ENCODE data around the gene E2F6. TPM values are rescaled to one million over a fixed set of nuclear protein-coding genes. Genes with fewer than 3 reads are reported as not detected.

The E2F6 gene
- total and polyA plus RNA-seq, 2 donors (not counting 3 experiments of a cell fraction or from before 2014, with no cell fraction given): 7.9 to 15.7 TPM

GRCh38 chr2:11477994-11478393, 12.0 kb upstream of the E2F6 start:
- Histone ChIP-seq H4K20me1 (replicated peaks; ENCODE audit: control insufficient read depth, extremely low read depth, insufficient read depth, low read length) (no peaks in the 10 kb centered on the region), H3K27ac (ENCODE audit: insufficient read depth, low read depth, low read length) (no peak overlapping the region), H3K79me2 (ENCODE audit: control insufficient read depth, insufficient read depth, low read length) (no peaks in the 10 kb centered on the region), H3K4me2 (ENCODE audit: insufficient read depth, low read length) (no peak overlapping the region), H3K36me3 (ENCODE audit: control insufficient read depth in 2 of 2, extremely low read depth in 1 of 2, insufficient read depth in 2 of 2, low read length in 2 of 2) (no peaks in the 10 kb centered on the region), H3K4me3 (replicated peaks in 1 of 3; ENCODE audit: insufficient read depth in 1 of 3, low read depth in 1 of 3, low read length in 3 of 3) (no peak overlapping the region), H3K27me3 (ENCODE audit: control insufficient read depth in 2 of 2, insufficient read depth in 2 of 2, low read length in 2 of 2) (peaks cover 25 to 41% of the 10 kb centered on the region in 2 experiments), H3K9me1 (replicated peaks; ENCODE audit: control insufficient read depth, extremely low read depth, insufficient read depth, low read length) (no peaks in the 10 kb centered on the region), H3K4me1 (ENCODE audit: control insufficient read depth, extremely low read depth, insufficient read depth, low read length) (no peaks in the 10 kb centered on the region), H3K9ac (replicated peaks; ENCODE audit: extremely low read depth, insufficient read depth, low read length) (no peak overlapping the region), H3K9me3 (replicated peaks; ENCODE audit: control insufficient read depth, insufficient read depth, low read length) (no peaks in the 10 kb centered on the region), H2AFZ (ENCODE audit: low read depth, low read length) (no peak overlapping the region)
- FAIRE-seq (peak; percentile 67), DNase-seq (ENCODE audit: low read depth, low spot score) (peak; percentile 69)
- POLR2A ChIA-PET: no interaction called here
- intact Hi-C loops (cut with micrococcal nuclease): loop anchor here (1.0 kb wide), 4 partner anchors 106 to 301 kb away; no protein-coding TSS in a partner anchor
- dilution Hi-C loops (cut with MboI; ENCODE audit: extremely low pct_ligation_motif_present, low sequenced_read_pairs): no loop called here
- CTCF ChIA-PET: interaction anchor here (0.6 to 5.9 kb wide), 37 partner anchors 8 to 645 kb away, joined by 3 to 247 read pairs (median 5); partner anchors contain the start of genes E2F6 and LPIN1
- BruUV-seq (replicated peaks): no TSS peak
- TF ChIP-seq FOS (IDR thresholded peaks at IDR 0.05; ENCODE audit: borderline replicate concordance, insufficient read depth, low read length): no peak
- TF ChIP-seq POLR2AphosphoS5 (IDR thresholded peaks at IDR 0.05; ENCODE audit: insufficient read depth, low read depth, low read length): no peak
- TF ChIP-seq EZH2 (IDR thresholded peaks at IDR 0.05; ENCODE audit: borderline replicate concordance, low read depth, low read length, severe bottlenecking): peak; percentile 43
- peak; percentile 68 to 73 for TF ChIP-seq CTCF (IDR thresholded peaks at IDR 0.05; ENCODE audit: extremely low read depth in 1 of 2, insufficient read depth in 1 of 2, low read depth in 1 of 2, low read length in 2 of 2)
- no peak for TF ChIP-seq POLR2A (IDR thresholded peaks at IDR 0.05; ENCODE audit: low read depth, low read length)
- no peak for TF ChIP-seq MYC (IDR thresholded peaks at IDR 0.05; ENCODE audit: low read depth, low read length)
